GM04504 (cell line): Measurements from ENCODE around the gene HAND1.

Experiments
- DNase-seq: peaks from one replicate; pipeline ENCODE4 v3.0.0-alpha.2; 2012; ENCODE audit warnings: low read depth

The HAND1 gene

DNA sequence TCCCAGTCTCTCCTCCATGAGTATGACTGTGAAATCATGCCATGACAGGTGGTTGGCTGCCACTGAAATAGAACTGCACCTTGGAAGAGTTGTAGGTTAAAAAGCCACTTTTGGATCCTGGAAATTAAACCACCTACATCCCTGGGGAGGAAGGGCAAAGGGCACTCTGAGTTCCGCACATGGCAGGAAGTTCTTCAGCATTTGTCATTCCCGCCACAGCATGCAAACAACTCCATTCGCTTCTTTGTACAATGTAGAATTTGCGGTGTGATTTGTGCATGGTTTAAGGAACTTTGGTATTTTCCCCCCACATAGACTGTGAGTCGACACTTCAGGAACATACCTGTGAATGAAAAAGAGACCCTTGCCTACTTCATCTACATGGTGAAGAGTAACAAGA, 22.4 kb downstream of the HAND1 start:
- no peak for DNase-seq

DNA sequence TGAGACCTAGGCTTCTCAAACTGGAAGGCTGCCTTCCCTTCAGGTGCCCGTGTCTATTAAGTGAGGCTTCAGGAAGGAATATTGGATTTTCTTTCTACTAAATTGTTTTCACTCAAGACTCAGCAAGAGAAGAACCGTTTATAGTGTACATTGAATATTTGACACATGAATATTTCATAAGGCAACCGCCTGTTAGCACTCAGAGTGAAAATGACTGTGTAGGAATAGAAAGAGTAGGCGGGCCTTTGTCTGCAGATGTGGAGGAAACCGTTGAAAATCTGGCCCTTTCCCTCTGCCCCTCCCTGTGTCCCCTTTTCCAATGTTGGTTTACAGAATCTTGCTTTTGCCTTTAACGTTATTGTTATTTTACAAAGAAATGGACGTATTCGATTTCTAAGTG, 26.1 kb downstream of the HAND1 start:
- DNase-seq: no peak

DNA sequence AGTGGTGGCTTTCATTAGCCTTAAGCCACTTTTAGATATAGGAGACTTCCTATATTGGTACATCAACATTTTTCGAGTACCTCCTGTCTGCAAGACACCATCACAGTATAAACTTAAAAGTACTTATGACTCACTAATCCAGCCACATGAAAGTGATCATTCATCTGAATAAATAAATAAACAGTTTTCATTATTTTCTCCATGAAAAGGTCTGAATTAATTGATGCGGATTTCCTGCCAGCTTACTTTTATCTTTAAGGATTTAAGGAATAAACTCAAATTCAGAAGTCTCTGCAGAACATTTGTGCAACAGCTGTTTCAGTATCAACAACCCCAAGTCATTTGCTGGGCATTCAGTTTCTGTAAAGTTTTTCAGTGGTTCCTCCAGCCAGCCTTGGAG, 28.2 kb downstream of the HAND1 start:
- no peak for DNase-seq

DNA sequence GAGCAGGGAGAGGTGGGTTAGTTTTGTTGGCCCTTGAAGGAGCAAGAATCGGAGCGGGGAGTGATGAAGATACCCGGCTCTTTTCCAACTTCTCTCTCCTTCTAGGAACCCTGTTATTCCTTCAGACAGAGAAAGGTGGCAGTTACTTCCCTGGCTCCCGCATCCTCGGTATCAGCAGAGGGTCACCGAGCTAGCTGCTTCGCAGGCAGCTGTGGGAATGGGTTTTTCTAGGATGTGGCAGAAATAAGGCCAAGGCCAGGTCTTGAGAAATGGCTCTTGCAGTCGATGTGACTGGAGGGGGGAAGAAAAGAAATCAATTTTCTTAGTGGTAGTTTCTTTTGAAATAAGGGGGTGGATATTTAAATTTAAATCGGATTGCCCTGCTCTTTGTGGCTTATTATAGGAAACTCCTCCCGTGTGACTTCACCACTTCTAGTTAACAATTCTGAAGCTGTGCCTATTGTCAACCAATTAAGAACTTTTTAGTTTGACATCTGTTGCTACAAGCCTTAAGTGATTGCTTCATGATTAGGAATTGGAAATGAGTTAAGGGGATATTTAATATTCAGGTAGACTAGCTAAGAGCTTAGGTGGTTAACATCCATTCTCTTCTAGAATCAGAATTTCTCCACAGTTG, 30.8 kb downstream of the HAND1 start:
- DNase-seq: no peak

DNA sequence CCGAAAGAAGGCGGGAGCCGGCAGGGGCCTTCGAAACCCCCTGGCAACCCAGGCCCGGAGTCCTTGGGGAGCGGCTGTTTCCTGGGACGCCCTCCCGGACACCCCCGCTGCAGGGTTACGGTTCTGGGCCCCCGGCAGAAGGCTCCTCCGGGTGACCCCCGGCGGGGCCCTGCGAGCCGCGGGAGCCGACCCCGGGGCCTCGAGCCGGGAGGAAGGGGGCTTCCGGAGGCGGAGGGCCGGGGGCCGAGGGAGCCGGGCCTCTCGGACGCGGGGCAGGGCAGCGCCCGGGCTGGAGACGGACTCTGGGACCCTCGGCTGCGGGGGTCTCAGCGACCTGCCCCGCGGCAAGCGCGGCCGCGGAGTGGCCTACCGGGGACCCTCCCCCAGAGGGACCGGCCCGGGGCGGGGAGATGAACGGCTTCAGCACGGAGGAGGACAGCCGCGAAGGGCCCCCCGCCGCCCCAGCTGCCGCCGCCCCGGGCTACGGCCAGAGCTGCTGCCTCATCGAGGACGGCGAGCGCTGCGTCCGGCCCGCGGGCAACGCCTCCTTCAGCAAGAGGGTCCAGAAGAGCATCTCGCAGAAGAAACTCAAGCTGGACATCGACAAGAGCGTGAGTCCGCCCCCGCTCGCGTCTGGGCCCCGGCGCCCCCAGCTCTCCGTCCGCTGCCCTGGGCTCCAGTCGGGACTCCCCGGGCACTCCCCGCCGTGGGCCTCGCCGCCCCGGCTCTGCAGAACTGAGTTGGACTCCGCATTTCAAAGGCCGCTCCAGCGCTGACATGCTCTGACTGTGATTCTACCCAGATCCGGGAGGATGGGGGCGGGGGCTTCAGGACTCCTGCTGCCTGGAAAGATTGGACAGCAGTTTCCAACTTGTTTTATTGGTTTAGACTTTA, 31.6 kb downstream of the HAND1 start:
- DNase-seq: peak; percentile 29

DNA sequence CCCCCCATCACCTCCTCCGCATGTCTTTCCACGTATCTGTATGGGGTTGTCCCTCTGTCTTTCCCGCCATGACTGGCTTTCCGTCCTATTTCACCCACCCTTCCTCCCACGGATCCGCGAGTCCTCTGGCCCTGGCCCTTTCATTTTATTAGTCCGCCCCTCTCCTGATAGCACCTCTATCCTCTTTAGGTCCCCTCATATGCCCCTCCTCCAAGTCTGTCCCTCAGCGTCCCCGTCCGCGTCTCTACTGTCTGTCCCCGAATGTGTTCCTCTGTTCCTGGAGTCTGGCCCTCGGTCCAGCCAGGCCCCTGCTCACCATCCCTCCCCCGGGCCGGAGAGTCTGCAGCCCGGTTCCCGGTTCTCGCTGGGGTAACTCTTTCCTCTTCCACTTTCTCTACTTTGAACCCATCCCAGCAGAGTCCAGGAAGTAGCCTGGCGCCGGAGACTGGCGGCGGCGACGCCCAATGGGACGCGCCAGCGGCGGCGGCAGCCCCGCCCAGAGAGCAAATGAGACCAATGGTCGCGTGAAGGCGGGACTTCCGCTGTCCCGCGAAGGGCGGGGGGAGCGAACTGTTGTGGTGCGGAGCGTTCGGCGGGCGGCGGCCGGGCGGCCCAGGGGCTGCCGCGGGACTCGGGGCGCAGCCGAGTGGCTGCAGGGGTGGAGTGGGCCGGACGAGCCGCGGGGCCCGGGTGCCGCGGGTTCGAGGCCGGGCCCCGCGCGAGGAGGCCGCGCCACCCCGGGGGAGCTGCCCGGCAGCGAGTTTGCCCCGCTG, 32.4 kb downstream of the HAND1 start, which contains the start of gene SAP30L:
TSS of gene SAP30L (plus strand) at position 576 of the 773 bp plus-strand sequence. CDS start 608 bp downstream, outside the sequence.
- DNase-seq: peak; percentile 92

DNA sequence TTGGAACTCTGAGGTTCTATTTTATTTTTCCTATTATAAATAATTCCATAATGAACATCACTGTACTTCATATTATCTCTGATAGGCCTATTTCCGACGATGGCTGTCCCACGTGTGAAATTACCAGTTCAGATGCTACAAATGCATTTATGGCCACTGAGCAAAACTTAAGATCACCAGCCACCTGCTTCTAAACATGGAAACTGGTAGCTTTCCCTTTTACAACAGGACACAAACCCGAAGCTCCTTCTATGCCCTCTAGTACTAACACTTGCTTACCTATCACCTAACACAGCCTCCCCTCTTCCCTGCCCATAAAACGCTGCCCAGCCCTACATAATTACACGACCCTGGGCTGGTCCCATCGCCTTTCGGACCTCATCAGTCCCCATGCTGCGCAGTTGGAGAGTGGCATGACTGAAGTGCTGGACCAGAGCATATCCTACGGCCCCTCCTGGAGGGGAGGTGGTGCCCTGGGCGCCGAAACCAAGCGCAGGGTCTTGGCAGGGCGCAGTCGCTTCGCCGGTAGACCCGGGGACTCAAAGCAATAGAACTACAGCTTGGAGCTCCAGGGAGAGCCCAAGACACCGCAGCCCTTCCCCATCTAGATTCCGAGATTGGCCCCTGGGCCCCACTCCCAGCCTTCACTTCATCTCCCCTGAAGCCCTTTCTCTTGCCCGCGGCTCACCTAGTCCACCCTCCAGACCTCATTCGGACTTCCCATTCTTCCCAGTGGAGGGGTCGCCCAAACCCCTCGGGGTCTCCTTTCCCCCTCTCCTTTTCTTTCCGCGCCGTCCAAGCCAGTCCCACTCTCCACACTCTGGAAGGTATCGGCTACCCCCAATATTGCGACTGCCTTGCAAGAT, 33.2 kb downstream of the HAND1 start:
- no peak for DNase-seq

DNA sequence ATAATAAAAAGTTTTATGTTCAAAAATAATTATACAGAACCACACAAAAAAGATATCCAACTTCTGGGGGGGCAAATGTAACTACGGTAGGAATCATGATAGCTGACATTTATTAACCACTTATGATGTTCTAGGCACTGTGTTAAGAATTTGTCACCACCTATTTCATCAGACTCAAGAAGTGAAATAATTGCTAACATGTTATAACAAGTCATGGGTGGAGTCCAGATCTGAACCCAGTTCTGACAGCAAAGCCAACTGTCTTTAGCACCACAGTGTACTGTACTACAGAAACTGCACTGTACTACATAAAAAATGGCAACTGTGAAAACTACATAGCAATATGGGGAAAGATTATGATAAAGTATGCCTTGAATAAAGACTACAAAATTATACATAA, 35.2 kb downstream of the HAND1 start:
- DNase-seq: no peak

DNA sequence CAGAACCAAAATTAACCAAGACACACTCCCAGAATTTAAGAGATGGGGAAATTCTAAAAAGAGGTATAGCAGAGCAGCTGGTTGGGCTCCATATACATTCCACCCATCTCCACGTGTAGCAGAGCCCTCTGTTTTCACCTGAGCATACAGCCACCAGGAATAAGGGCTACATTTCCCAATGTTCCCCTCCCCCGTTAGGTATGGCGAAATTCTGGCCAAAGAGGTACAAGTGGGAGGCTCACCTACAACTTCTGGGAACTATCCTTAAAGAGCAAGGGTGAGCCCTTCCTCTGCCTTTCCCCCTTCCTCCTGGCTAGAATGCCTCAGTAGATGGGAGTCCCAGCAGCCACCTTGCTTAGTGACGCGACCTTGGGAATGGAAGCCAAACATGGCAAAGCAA, 37.5 kb downstream of the HAND1 start:
- no peak for DNase-seq

DNA sequence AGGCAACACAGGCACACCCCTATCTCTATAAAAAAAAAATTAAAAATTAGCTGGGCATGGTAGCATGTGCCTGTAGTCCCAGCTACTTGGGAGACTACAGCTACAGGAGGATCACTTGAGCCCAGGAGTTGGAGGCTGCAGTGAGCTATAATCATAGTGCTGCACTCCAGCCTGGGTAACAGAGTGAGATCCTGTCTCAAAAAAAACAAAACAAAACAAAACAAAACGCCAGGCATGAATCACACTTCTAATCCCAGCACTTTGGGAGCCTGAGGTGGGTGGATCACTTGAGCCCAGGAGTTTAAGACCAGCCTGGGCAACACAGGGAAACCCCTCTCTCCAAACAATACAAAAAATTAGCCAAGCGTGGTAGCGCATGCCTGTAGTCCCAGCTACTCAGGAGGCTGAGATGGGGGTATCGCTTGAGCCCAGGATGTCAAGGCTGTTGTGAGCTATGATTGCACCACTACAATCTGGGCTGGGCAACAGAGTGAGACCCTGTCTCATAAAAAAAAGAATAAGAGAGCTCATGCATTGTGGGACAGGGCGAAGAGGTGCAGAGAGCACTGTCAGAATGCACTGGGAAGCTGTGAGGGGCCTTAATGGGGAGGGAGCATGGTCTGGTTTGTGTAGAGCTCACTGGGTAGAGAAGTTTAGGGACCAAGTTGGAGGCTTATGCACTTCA, 40.6 kb downstream of the HAND1 start:
- no peak for DNase-seq

DNA sequence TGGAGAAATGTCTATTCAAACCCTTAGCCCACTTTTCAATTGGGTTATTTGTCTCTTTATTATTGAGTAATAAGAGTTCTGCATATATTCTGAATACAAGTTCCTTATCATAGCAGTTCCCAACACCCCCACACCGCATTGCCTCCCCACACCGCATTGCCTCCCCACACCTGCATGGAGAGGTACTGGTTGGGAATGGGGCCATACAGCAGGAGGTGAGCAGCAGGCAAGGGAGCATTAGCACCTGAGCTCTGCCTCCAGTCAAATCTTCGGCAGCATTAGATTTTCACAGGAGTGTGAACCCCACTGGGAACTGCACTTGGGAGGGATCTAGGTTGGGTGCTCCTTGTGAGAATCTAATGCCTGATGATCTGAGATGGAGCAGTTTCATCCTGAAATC, 42.8 kb downstream of the HAND1 start:
- DNase-seq: no peak

DNA sequence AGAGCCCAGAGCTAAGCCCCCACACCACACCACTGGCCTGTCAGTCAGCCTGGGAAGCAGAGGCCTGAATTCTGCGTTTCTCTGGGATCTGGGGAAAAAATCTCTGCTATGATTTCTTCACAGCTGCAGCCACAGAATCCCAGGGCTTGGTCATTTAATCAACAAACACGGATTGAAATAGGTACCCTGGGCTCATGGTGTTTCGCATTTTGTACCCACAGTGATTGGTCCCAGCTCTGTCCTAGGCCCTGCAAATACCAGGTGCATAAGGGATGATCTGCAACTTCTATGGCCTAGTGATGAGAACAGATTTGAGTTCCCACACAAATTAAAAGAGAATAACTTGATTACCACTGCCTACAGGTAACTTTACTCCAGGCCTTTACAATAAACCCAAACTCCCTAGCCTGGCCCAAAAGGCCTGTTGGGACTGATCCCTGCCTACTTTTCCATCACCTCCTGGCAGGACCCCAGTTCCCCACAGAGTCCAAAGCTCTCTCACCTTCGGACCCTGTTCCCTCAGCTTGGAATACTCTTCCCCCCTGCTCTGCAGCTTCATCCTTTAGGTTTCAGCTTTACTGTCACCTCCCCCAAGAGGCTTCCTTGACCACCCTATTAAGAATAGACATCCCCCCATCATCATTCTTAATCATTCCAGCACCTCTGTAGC, 46.9 kb downstream of the HAND1 start:
- DNase-seq: no peak

DNA sequence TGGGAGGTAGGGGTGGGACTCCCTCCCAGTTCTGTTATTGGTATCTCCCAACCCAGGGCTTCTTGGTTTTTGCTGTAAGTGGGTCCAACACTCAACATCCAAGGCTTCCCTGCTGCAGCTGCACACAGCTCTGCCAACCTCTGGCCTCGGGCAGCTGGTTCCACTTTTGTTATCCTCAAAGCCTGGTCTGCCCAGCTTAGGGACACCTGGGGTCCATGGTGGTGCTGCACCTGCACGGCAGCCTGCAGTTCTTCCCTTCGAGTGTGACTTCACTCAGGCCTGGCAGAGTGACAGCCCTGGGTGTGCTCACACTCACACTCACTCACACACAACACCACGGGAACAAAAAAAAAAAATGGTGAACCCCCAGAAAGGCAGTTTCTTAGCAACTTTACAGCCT, 47.6 kb downstream of the HAND1 start:
- no peak for DNase-seq

DNA sequence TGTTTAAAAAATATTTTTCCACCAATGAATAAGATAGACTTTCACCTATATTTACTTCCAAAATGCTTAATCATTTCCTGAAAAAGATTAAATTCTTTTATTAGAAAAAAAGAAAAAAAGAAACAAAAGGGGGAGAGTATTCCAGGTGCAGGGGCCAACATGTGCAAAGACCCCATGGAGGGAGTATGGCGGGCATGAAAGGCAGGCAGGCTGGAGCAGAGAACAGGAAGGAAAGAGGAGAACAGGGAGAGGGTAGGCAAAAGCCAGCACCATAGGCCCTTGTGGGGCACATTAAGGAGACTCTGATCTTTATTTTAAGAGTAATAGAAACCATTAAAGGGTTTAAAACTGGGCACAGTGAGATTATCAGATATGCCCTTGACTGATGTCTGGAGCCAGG, 48.7 kb downstream of the HAND1 start:
- DNase-seq: no peak

DNA sequence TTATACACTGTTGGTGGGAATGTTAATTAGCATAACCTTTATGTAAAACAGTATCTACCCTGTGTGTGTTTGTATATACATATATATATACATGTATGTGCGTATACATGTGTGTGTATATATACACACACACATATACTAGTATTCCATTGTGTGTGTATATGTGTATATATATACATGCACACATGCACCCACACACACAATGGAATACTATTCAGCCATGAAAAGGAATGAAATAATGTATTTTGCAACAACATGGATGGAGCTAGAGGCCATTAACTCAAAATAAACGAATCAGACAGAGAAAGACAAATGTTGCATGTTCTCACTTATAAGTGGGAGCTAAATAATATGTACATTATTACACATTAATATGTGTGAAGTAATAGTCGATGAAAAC, 49.8 kb downstream of the HAND1 start:
- DNase-seq: no peak
